Testis (tissue), 3 donors: ENCODE data around the gene RGN. TPM values are rescaled to one million over a fixed set of nuclear protein-coding genes. Genes with fewer than 3 reads are reported as not detected.

Experiments used
- DNase-seq: peaks from one replicate; pipeline ENCODE4 v3.0.0-alpha.2; 2019
- H3K27ac ChIP-seq, 2 donors: fragments of 200-600 bp; sonication (generic); one replicate each; pipeline ENCODE4 v1.5.1; 2019
- H3K27me3 ChIP-seq: fragments of 200-600 bp; sonication (generic); one replicate; pipeline ENCODE4 v1.5.1; 2019
- H3K36me3 ChIP-seq: fragments of 200-600 bp; sonication (generic); one replicate; pipeline ENCODE4 v1.5.1; 2017; ENCODE audit warnings: low read depth; ENCODE audit errors: missing control alignments
- H3K4me1 ChIP-seq: fragments of 200-600 bp; sonication (generic); one replicate; pipeline ENCODE4 v1.5.1; 2019
- H3K4me3 ChIP-seq, 2 donors: fragments of 200-600 bp; sonication (generic); one replicate each; pipeline ENCODE4 v1.5.1; 2017 to 2019
- H3K9me3 ChIP-seq: fragments of 200-600 bp; sonication (generic); one replicate; pipeline ENCODE4 v1.5.1; 2017
- CTCF ChIP-seq, 3 experiments: fragments of 450-650 bp in 2 of 3; fragments of 200-600 bp in 1 of 3; sonication (generic) in 1 of 3; IDR thresholded peaks; one replicate each; pipeline ENCODE4 v1.5.1; 2016 to 2019; ENCODE audit warnings: antibody characterized with exemption in 3 of 3, mild to moderate bottlenecking in 2 of 3, moderate library complexity in 1 of 3
- POLR2A ChIP-seq: fragments of 450-650 bp; IDR thresholded peaks from one replicate; pipeline ENCODE4 v1.6.1; 2017; ENCODE audit warnings: antibody characterized with exemption, mild to moderate bottlenecking, moderate library complexity
- WGBS, 2 donors: methylation state at CpG; one replicate each; pipeline ENCODE4 v1.1.5; 2018; 5-methylcytosine and 5-hydroxymethylcytosine counted together
- intact Hi-C: fragments of 100-400 bp; cut with DNase I; formaldehyde crosslinking; loops from one replicate; pipeline ENCODE4 v1.15.1; 2023; ENCODE audit warnings: low total_unique reads
- polyA plus RNA-seq: library from polyadenylated mRNA; stranded (reverse); fragments of 350-450 nt; fragmentation: Illumina TruSeq; extraction: RNeasy Lipid Tissue Mini Kit (QIAGEN cat#74804); gene quantifications from one replicate; pipeline ENCODE4 v1.2.3, GENCODE V29; 2014; ENCODE audit warnings: low read depth, low replicate concordance; ENCODE audit not compliant: insufficient read depth
- total RNA-seq, 2 donors: library from RNA; depleted of rRNA; stranded (reverse); fragments of >200 nt; gene quantifications; one replicate each; pipeline ENCODE4 v1.2.3, GENCODE V29; 2016

RGN gene
- total and polyA plus RNA-seq, 3 donors from 2014 or later, result 6.5 to 10.6 (median 8.1) TPM

- intact Hi-C loops, result no loop called here
- Histone ChIP-seq H3K36me3 (no peaks in the 10 kb centered on the region), H3K9me3 (no peaks in the 10 kb centered on the region), H3K4me3 (no peak overlapping the region), H3K27me3 (no peaks in the 10 kb centered on the region), H3K4me1 (no peaks in the 10 kb centered on the region), H3K27ac (no peak overlapping the region)
- no peak for DNase-seq
- TF ChIP-seq POLR2A, result no peak
- no peak for TF ChIP-seq CTCF (IDR thresholded peaks at IDR 0.05)
- WGBS, 2 donors, result 66 to 76% methylated on average over 8 to 9 of the region's 9 CpGs
These were observed 2.1 kb downstream of the RGN start for GRCh38 chrX:47080215-47080914.

GRCh38 chrX:47080915-47081236, 2.6 kb downstream of the RGN start:
- Histone ChIP-seq H3K4me1 (no peaks in the 10 kb centered on the region), H3K9me3 (no peaks in the 10 kb centered on the region), H3K4me3 (no peak overlapping the region), H3K27ac (no peak overlapping the region), H3K36me3 (no peaks in the 10 kb centered on the region), H3K27me3 (no peaks in the 10 kb centered on the region)
- no peak for TF ChIP-seq CTCF (IDR thresholded peaks at IDR 0.05)
- no peak for TF ChIP-seq POLR2A
- no peak for DNase-seq
- 71 to 76% methylated on average over 4 to 5 of the region's 5 CpGs for WGBS, 2 donors
- intact Hi-C loops, result no loop called here

DNA sequence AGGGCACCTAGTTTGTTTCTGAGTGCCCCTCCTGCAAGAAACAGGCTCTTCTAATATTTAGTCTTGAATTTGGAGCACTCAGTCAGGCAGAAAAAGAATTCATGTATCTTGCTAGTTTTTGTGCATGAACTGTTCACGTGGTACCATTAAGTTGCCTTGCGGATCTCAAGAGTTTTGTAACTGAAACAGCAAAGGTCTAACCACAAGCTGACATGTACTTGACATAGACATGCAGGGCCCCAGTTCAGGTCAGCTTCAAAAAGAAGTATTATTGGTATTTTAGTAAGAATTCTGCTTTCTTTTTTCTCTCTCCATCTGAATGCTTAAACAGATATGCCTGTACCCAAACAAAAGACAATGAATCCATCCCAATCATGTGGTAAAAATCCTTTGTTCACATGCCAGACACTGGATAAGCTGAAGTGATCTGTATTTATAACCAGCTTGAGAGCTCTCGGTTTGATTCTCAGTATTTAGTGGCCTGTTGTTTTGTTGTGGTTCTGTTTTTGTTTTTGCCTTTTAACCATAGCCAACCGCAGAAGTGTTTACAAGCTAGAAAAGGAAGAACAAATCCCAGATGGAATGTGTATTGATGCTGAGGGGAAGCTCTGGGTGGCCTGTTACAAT, 13.0 kb downstream of the RGN start:
- no peaks in the 10 kb centered on the region for H3K9me3 ChIP-seq
- DNase-seq, result no peak
- H3K4me3 ChIP-seq, result no peak overlapping the region
- H3K4me1 ChIP-seq, result no peaks in the 10 kb centered on the region
- intact Hi-C loops, result no loop called here
- no peak for TF ChIP-seq POLR2A
- no peak for TF ChIP-seq CTCF (IDR thresholded peaks at IDR 0.05)
- 35 to 53% methylated on average over 4 of the region's 4 CpGs for WGBS, 2 donors
- H3K27ac ChIP-seq, result no peak overlapping the region
- no peaks in the 10 kb centered on the region for H3K27me3 ChIP-seq
- no peaks in the 10 kb centered on the region for H3K36me3 ChIP-seq

GRCh38 chrX:47093248-47093647, 15.0 kb downstream of the RGN start:
- Histone ChIP-seq H3K4me1 (no peaks in the 10 kb centered on the region), H3K36me3 (no peaks in the 10 kb centered on the region), H3K27ac (no peak overlapping the region), H3K4me3 (no peak overlapping the region), H3K27me3 (no peaks in the 10 kb centered on the region), H3K9me3 (no peaks in the 10 kb centered on the region)
- 13 to 18% methylated on average over 1 of the region's 1 CpG for WGBS, 2 donors
- intact Hi-C loops, result no loop called here
- DNase-seq, result no peak
- TF ChIP-seq POLR2A (no peak), CTCF (IDR thresholded peaks at IDR 0.05) (peak in 2 of 3 experiments; percentile 14 to 33)

DNA sequence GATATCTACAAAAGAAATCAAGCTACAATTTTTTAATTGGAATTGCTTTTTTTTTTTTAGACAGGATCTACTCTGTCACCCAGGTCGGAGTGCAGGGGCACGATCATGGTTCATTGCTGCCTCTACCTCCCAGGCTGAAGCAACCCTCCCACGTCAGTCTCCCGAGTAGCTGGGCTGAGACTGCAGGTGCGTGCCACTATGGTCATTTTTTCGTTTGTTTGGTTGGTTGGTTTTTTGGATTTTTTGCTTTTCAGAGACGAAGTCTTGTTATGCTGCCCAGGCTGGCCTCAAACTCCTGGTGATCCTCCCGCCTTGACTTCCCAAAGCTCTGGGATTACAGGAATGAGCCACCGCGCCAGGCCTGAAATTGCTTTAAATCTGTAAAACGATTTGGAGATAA, 15.6 kb downstream of the RGN start:
- intact Hi-C loops, result no loop called here
- Histone ChIP-seq H3K4me3 (no peak overlapping the region), H3K27ac (no peak overlapping the region), H3K4me1 (no peaks in the 10 kb centered on the region), H3K36me3 (no peaks in the 10 kb centered on the region), H3K9me3 (no peaks in the 10 kb centered on the region), H3K27me3 (no peaks in the 10 kb centered on the region)
- TF ChIP-seq POLR2A (no peak), CTCF (IDR thresholded peaks at IDR 0.05) (no peak)
- no peak for DNase-seq
- 92 to 98% methylated on average over 7 to 9 of the region's 11 CpGs for WGBS, 2 donors
